Measurements from ENCODE around the gene THSD7A. TPM values are rescaled to one million over a fixed set of nuclear protein-coding genes. Genes with fewer than 3 reads are reported as not detected.

The THSD7A gene
- total and polyA plus RNA-seq, 2 of the 8 experiments (the other 6 are each of a cell fraction or from before 2014, with no cell fraction given): 0.44 to 1.2 TPM

DNA sequence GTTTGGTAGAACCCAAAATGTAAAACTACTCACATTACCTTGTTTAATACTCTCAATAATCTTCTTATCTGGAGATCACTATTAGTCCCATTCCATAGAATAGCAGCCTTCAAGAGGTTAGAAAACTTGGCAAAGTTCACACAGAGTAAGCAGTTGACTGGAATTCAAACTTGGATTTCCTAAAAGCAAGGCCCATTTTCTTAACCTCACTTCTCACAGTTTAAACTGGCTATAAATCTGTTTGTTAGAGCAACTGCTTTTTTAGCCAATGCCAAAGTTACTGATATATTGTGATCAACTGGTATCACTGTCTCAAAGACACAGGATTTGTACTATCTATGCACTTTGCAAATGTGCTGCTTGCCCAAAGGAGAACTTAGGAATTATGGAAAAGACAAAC lies 230.2 kb downstream of the THSD7A start (continued):
- TF ChIP-seq SP2 (IDR thresholded peaks at IDR 0.05; ENCODE audit: low read length): no peak
- TF ChIP-seq KDM4A (IDR thresholded peaks at IDR 0.05; ENCODE audit: low read depth, low read length, severe bottlenecking): no peak
- no peak for TF ChIP-seq CHD1 (IDR thresholded peaks at IDR 0.05; ENCODE audit: low read depth, low read length)
- TF ChIP-seq, protein P1, sequence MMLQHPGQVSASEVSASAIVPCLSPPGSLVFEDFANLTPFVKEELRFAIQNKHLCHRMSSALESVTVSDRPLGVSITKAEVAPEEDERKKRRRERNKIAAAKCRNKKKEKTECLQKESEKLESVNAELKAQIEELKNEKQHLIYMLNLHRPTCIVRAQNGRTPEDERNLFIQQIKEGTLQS (IDR thresholded peaks at IDR 0.05; ENCODE audit: insufficient read depth, low read depth, low read length): no peak
- TF ChIP-seq, protein P2, sequence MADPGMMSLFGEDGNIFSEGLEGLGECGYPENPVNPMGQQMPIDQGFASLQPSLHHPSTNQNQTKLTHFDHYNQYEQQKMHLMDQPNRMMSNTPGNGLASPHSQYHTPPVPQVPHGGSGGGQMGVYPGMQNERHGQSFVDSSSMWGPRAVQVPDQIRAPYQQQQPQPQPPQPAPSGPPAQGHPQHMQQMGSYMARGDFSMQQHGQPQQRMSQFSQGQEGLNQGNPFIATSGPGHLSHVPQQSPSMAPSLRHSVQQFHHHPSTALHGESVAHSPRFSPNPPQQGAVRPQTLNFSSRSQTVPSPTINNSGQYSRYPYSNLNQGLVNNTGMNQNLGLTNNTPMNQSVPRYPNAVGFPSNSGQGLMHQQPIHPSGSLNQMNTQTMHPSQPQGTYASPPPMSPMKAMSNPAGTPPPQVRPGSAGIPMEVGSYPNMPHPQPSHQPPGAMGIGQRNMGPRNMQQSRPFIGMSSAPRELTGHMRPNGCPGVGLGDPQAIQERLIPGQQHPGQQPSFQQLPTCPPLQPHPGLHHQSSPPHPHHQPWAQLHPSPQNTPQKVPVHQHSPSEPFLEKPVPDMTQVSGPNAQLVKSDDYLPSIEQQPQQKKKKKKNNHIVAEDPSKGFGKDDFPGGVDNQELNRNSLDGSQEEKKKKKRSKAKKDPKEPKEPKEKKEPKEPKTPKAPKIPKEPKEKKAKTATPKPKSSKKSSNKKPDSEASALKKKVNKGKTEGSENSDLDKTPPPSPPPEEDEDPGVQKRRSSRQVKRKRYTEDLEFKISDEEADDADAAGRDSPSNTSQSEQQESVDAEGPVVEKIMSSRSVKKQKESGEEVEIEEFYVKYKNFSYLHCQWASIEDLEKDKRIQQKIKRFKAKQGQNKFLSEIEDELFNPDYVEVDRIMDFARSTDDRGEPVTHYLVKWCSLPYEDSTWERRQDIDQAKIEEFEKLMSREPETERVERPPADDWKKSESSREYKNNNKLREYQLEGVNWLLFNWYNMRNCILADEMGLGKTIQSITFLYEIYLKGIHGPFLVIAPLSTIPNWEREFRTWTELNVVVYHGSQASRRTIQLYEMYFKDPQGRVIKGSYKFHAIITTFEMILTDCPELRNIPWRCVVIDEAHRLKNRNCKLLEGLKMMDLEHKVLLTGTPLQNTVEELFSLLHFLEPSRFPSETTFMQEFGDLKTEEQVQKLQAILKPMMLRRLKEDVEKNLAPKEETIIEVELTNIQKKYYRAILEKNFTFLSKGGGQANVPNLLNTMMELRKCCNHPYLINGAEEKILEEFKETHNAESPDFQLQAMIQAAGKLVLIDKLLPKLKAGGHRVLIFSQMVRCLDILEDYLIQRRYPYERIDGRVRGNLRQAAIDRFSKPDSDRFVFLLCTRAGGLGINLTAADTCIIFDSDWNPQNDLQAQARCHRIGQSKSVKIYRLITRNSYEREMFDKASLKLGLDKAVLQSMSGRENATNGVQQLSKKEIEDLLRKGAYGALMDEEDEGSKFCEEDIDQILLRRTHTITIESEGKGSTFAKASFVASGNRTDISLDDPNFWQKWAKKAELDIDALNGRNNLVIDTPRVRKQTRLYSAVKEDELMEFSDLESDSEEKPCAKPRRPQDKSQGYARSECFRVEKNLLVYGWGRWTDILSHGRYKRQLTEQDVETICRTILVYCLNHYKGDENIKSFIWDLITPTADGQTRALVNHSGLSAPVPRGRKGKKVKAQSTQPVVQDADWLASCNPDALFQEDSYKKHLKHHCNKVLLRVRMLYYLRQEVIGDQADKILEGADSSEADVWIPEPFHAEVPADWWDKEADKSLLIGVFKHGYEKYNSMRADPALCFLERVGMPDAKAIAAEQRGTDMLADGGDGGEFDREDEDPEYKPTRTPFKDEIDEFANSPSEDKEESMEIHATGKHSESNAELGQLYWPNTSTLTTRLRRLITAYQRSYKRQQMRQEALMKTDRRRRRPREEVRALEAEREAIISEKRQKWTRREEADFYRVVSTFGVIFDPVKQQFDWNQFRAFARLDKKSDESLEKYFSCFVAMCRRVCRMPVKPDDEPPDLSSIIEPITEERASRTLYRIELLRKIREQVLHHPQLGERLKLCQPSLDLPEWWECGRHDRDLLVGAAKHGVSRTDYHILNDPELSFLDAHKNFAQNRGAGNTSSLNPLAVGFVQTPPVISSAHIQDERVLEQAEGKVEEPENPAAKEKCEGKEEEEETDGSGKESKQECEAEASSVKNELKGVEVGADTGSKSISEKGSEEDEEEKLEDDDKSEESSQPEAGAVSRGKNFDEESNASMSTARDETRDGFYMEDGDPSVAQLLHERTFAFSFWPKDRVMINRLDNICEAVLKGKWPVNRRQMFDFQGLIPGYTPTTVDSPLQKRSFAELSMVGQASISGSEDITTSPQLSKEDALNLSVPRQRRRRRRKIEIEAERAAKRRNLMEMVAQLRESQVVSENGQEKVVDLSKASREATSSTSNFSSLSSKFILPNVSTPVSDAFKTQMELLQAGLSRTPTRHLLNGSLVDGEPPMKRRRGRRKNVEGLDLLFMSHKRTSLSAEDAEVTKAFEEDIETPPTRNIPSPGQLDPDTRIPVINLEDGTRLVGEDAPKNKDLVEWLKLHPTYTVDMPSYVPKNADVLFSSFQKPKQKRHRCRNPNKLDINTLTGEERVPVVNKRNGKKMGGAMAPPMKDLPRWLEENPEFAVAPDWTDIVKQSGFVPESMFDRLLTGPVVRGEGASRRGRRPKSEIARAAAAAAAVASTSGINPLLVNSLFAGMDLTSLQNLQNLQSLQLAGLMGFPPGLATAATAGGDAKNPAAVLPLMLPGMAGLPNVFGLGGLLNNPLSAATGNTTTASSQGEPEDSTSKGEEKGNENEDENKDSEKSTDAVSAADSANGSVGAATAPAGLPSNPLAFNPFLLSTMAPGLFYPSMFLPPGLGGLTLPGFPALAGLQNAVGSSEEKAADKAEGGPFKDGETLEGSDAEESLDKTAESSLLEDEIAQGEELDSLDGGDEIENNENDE (IDR thresholded peaks at IDR 0.05; ENCODE audit: insufficient replicate concordance, low read length): no peak
- no peak for TF ChIP-seq TEAD4 (IDR thresholded peaks at IDR 0.05; ENCODE audit: low read depth, low read length)
- no peak for TF ChIP-seq GTF2F1 (IDR thresholded peaks at IDR 0.05; ENCODE audit: borderline replicate concordance, low read depth, low read length)

Data from H1 (cell line).